Stomach (tissue), 4 donors: Measurements from ENCODE around the gene POLR3B.

Source experiments
- EP300 ChIP-seq: sonication (generic); formaldehyde crosslinking; IDR thresholded peaks from one replicate; pipeline ENCODE4 v1.6.1; 2017; ENCODE audit warnings: antibody characterized with exemption
- POLR2A ChIP-seq, 4 donors: fragments of 450-650 bp; IDR thresholded peaks; one replicate each; pipeline ENCODE4 v1.6.1; 2016; ENCODE audit warnings: antibody characterized with exemption in 4 of 4, control low read depth in 2 of 4, mild to moderate bottlenecking in 1 of 4, moderate library complexity in 1 of 4
- POLR2AphosphoS5 ChIP-seq, 3 donors: sonication (generic); formaldehyde crosslinking; IDR thresholded peaks; one replicate each; pipeline ENCODE4 v1.6.1; 2016; ENCODE audit warnings: antibody characterized with exemption in 3 of 3
- TF ChIP-seq, protein P1 (sequence below), 7 experiments: fragments of 450-650 bp in 4 of 7; fragments of 200-600 bp in 3 of 7; sonication (generic) in 3 of 7; IDR thresholded peaks; one replicate each; pipeline ENCODE4 v1.5.1; 2016 to 2019; ENCODE audit warnings: antibody characterized with exemption in 7 of 7, control low read depth in 2 of 7, mild to moderate bottlenecking in 1 of 7

DNA sequence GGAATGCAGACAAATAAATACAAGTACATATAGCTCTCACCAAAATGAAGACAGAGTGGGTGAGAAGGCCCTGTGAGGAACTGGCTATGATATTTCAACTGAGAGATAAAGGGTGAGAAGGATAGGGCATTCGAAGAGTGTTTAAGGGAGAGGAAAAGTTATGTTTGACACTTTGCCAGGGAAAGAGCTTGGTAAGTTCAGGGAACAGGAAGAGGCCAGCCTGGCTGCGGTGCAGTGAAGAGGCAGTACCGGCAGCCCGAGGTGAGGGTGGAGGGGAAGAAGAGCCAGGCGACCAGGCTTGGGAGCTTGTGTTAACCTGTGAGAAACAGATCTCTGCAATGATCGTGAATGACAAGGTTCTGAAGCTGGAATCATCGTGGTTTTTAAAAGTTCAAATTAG lies 140.5 kb downstream of the POLR3B start:
- TF ChIP-seq, protein P1, sequence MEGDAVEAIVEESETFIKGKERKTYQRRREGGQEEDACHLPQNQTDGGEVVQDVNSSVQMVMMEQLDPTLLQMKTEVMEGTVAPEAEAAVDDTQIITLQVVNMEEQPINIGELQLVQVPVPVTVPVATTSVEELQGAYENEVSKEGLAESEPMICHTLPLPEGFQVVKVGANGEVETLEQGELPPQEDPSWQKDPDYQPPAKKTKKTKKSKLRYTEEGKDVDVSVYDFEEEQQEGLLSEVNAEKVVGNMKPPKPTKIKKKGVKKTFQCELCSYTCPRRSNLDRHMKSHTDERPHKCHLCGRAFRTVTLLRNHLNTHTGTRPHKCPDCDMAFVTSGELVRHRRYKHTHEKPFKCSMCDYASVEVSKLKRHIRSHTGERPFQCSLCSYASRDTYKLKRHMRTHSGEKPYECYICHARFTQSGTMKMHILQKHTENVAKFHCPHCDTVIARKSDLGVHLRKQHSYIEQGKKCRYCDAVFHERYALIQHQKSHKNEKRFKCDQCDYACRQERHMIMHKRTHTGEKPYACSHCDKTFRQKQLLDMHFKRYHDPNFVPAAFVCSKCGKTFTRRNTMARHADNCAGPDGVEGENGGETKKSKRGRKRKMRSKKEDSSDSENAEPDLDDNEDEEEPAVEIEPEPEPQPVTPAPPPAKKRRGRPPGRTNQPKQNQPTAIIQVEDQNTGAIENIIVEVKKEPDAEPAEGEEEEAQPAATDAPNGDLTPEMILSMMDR (IDR thresholded peaks at IDR 0.05) = no peak
- no peak for TF ChIP-seq POLR2A (IDR thresholded peaks at IDR 0.05)
- no peak for TF ChIP-seq POLR2AphosphoS5 (IDR thresholded peaks at IDR 0.05)
- TF ChIP-seq EP300 = no peak
